BLaER1 (cell line): ENCODE results near the gene DGKD.

ENCODE experiments used
- H3K27ac ChIP-seq: shearing (Covaris generic); formaldehyde crosslinking; 2 replicates; pipeline ENCODE4 v1.8.1; 2022
- H3K27me3 ChIP-seq: shearing (Covaris generic); formaldehyde crosslinking; 2 replicates; pipeline ENCODE4 v1.8.1; 2022
- H3K36me3 ChIP-seq: shearing (Covaris generic); formaldehyde crosslinking; 2 replicates; pipeline ENCODE4 v1.8.1; 2022
- H3K4me1 ChIP-seq: shearing (Covaris generic); formaldehyde crosslinking; 2 replicates; pipeline ENCODE4 v1.8.1; 2022
- H3K4me2 ChIP-seq: shearing (Covaris generic); formaldehyde crosslinking; 2 replicates; pipeline ENCODE4 v1.8.1; 2022
- H3K4me3 ChIP-seq: shearing (Covaris generic); formaldehyde crosslinking; 2 replicates; pipeline ENCODE4 v1.8.1; 2022
- H3K9ac ChIP-seq: shearing (Covaris generic); formaldehyde crosslinking; 2 replicates; pipeline ENCODE4 v1.8.1; 2022
- H3K9me3 ChIP-seq: shearing (Covaris generic); formaldehyde crosslinking; 2 replicates; pipeline ENCODE4 v1.8.1; 2022
- H4K20me1 ChIP-seq: shearing (Covaris generic); formaldehyde crosslinking; 2 replicates; pipeline ENCODE4 v1.8.1; 2022
- Cebpa-rat ChIP-seq: shearing (Covaris generic); IDR thresholded peaks from 2 replicates; pipeline ENCODE4 v1.8.1; 2022

Gene DGKD

GRCh38 chr2:233320470-233320869 is 33.8 kb upstream of the DGKD start:
- TF ChIP-seq Cebpa-rat = no peak

GRCh38 chr2:233321166-233321565 is 33.1 kb upstream of the DGKD start:
- Histone ChIP-seq H3K9ac (peak overlapping the region; percentile 11; the same call in 1 of the 2 replicates), H3K27ac (peak overlapping the region; percentile 32), H3K4me3 (no peak overlapping the region), H3K9me3 (no peaks in the 10 kb centered on the region), H3K27me3 (no peaks in the 10 kb centered on the region), H4K20me1 (no peaks in the 10 kb centered on the region), H3K36me3 (no peaks in the 10 kb centered on the region), H3K4me1 (peaks cover 64% of the 10 kb centered on the region), H3K4me2 (peak overlapping the region; percentile 78)
- TF ChIP-seq Cebpa-rat = no peak

More at GRCh38 chr2:233320470-233320869, 33.8 kb upstream of the DGKD start:
- Histone ChIP-seq H3K9ac (peak overlapping the region; percentile 11; the same call in 1 of the 2 replicates), H3K4me2 (peak overlapping the region; percentile 78), H3K27ac (peak overlapping the region; percentile 32; the same call in 1 of the 2 replicates), H3K4me3 (no peak overlapping the region), H3K27me3 (no peaks in the 10 kb centered on the region), H4K20me1 (no peaks in the 10 kb centered on the region), H3K9me3 (no peaks in the 10 kb centered on the region), H3K4me1 (peaks cover 57% of the 10 kb centered on the region), H3K36me3 (no peaks in the 10 kb centered on the region)

- Histone ChIP-seq H3K4me3 (no peak overlapping the region), H3K27me3 (no peaks in the 10 kb centered on the region), H3K9ac (no peak overlapping the region), H4K20me1 (no peaks in the 10 kb centered on the region), H3K4me2 (no peak overlapping the region), H3K36me3 (no peaks in the 10 kb centered on the region), H3K9me3 (peaks cover 7% of the 10 kb centered on the region; the same call in 1 of the 2 replicates), H3K27ac (no peak overlapping the region), H3K4me1 (peaks cover 81% of the 10 kb centered on the region)
- TF ChIP-seq Cebpa-rat = no peak
Observed at GRCh38 chr2:233323851-233324250, 30.4 kb upstream of the DGKD start.

GRCh38 chr2:233325256-233325655 is 29.0 kb upstream of the DGKD start:
- peak overlapping the region; percentile 61 for H3K4me2 ChIP-seq
- peaks cover 7% of the 10 kb centered on the region; the same call in 1 of the 2 replicates for H3K9me3 ChIP-seq
- H3K4me1 ChIP-seq = peaks cover 90% of the 10 kb centered on the region
- no peak for TF ChIP-seq Cebpa-rat
- no peaks in the 10 kb centered on the region for H4K20me1 ChIP-seq
- H3K9ac ChIP-seq = no peak overlapping the region
- no peaks in the 10 kb centered on the region for H3K36me3 ChIP-seq
- H3K4me3 ChIP-seq = no peak overlapping the region
- H3K27me3 ChIP-seq = no peaks in the 10 kb centered on the region
- H3K27ac ChIP-seq = no peak overlapping the region

GRCh38 chr2:233325814-233326213 is 28.5 kb upstream of the DGKD start:
- Histone ChIP-seq H3K4me1 (peaks cover 90% of the 10 kb centered on the region), H3K27me3 (no peaks in the 10 kb centered on the region), H3K27ac (peak overlapping the region; percentile 37), H3K4me3 (no peak overlapping the region), H3K4me2 (peak overlapping the region; percentile 61), H3K9ac (no peak overlapping the region; the same call in 1 of the 2 replicates), H3K36me3 (no peaks in the 10 kb centered on the region), H4K20me1 (no peaks in the 10 kb centered on the region), H3K9me3 (peaks cover 7% of the 10 kb centered on the region; the same call in 1 of the 2 replicates)
- no peak for TF ChIP-seq Cebpa-rat

GRCh38 chr2:233326500-233326899 is 27.8 kb upstream of the DGKD start:
- no peak for TF ChIP-seq Cebpa-rat

GRCh38 chr2:233328922-233329321 is 25.4 kb upstream of the DGKD start:
- no peak overlapping the region for H3K4me3 ChIP-seq
- peaks cover 7% of the 10 kb centered on the region; the same call in 1 of the 2 replicates for H3K9me3 ChIP-seq
- no peak overlapping the region for H3K9ac ChIP-seq
- peak overlapping the region; percentile 88 for H3K27ac ChIP-seq
- no peaks in the 10 kb centered on the region for H3K27me3 ChIP-seq
- no peaks in the 10 kb centered on the region for H4K20me1 ChIP-seq
- TF ChIP-seq Cebpa-rat = no peak
- H3K36me3 ChIP-seq = no peaks in the 10 kb centered on the region
- peaks cover 90% of the 10 kb centered on the region for H3K4me1 ChIP-seq
- peak overlapping the region; percentile 93 for H3K4me2 ChIP-seq

More at GRCh38 chr2:233326500-233326899, 27.8 kb upstream of the DGKD start:
- Histone ChIP-seq H3K9ac (no peak overlapping the region), H3K27ac (no peak overlapping the region), H3K27me3 (no peaks in the 10 kb centered on the region), H3K4me3 (no peak overlapping the region), H4K20me1 (no peaks in the 10 kb centered on the region), H3K4me1 (peaks cover 90% of the 10 kb centered on the region), H3K9me3 (peaks cover 7% of the 10 kb centered on the region; the same call in 1 of the 2 replicates), H3K4me2 (peak overlapping the region; percentile 61; the same call in 1 of the 2 replicates), H3K36me3 (no peaks in the 10 kb centered on the region)

GRCh38 chr2:233329489-233330135 is 24.7 kb upstream of the DGKD start:
- Histone ChIP-seq H3K27ac (peak overlapping the region; percentile 88), H3K27me3 (no peaks in the 10 kb centered on the region), H3K36me3 (no peaks in the 10 kb centered on the region)

GRCh38 chr2:233331536-233331935 is 22.8 kb upstream of the DGKD start:
- H3K4me1 ChIP-seq = peaks cover 90% of the 10 kb centered on the region
- peak overlapping the region; percentile 41; the same call in 1 of the 2 replicates for H3K4me3 ChIP-seq
- H4K20me1 ChIP-seq = no peaks in the 10 kb centered on the region
- peak; percentile 75; the same call in 1 of the 2 replicates for TF ChIP-seq Cebpa-rat
- H3K27ac ChIP-seq = peak overlapping the region; percentile 88
- H3K4me2 ChIP-seq = peak overlapping the region; percentile 93
- no peaks in the 10 kb centered on the region for H3K36me3 ChIP-seq
- no peaks in the 10 kb centered on the region for H3K27me3 ChIP-seq
- peak overlapping the region; percentile 74 for H3K9ac ChIP-seq
- peaks cover 7% of the 10 kb centered on the region; the same call in 1 of the 2 replicates for H3K9me3 ChIP-seq

More at GRCh38 chr2:233329489-233330135, 24.7 kb upstream of the DGKD start:
- no peak overlapping the region for H3K4me3 ChIP-seq
- no peak overlapping the region for H3K9ac ChIP-seq
- peak overlapping the region; percentile 93 for H3K4me2 ChIP-seq
- TF ChIP-seq Cebpa-rat = no peak
- no peaks in the 10 kb centered on the region for H4K20me1 ChIP-seq
- peaks cover 90% of the 10 kb centered on the region for H3K4me1 ChIP-seq
- peaks cover 7% of the 10 kb centered on the region; the same call in 1 of the 2 replicates for H3K9me3 ChIP-seq

GRCh38 chr2:233332125-233332524 is 22.2 kb upstream of the DGKD start:
- H3K36me3 ChIP-seq = no peaks in the 10 kb centered on the region
- peak overlapping the region; percentile 41 for H3K4me3 ChIP-seq
- H3K27me3 ChIP-seq = no peaks in the 10 kb centered on the region
- peak overlapping the region; percentile 88 for H3K27ac ChIP-seq
- peaks cover 1% of the 10 kb centered on the region; the same call in 1 of the 2 replicates for H3K9me3 ChIP-seq
- peak overlapping the region; percentile 74 for H3K9ac ChIP-seq
- TF ChIP-seq Cebpa-rat = no peak
- H3K4me1 ChIP-seq = peaks cover 90% of the 10 kb centered on the region
- H3K4me2 ChIP-seq = peak overlapping the region; percentile 93
- H4K20me1 ChIP-seq = no peaks in the 10 kb centered on the region
